HG03469 (cell line): ENCODE results near the gene ROBO1.

Experiments used
- ATAC-seq: cut with Tn5 transposase; IDR thresholded peaks from one replicate; pipeline ENCODE4 v1.9.1; 2021; ENCODE audit warnings: mild to moderate bottlenecking, moderate library complexity, moderate number of reproducible peaks; ENCODE audit not compliant: unreplicated experiment

The ROBO1 gene

DNA sequence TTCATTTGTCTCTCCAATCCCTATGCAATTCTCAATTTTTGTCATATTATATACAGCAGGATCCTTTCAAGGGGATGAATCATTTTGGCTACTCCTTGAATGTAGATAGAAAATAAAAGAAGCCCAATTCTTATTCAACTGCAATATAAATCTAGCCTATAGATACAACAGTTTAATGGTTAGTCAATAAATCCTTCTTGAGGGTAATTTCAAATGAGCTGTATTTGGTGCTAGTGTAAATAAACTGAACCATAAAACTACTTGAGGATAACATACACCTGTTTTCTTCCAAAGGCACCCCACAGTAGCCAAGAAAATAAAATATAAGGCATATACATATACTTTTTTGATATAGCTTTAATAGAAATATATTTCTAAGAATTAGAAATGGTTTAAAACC lies 830.3 kb downstream of the ROBO1 start:
- no peak for ATAC-seq

DNA sequence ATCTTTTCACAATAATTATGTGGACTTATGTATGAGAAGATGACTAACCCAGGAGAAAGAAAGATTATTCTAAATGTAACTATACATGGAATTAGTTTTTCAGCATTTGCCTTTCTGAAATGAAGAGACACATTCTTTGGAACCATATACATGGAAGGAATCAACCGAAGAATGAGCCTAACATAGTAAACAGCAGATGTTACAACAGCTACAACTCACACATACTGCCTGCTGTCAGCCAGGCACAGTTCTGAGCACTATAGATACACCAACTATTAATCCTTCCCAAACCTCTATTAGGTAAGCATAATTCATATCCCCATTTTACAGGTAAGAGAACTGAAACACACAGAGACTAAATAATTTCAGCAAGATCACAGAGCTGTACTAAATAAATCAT lies 840.0 kb downstream of the ROBO1 start:
- no peak for ATAC-seq

DNA sequence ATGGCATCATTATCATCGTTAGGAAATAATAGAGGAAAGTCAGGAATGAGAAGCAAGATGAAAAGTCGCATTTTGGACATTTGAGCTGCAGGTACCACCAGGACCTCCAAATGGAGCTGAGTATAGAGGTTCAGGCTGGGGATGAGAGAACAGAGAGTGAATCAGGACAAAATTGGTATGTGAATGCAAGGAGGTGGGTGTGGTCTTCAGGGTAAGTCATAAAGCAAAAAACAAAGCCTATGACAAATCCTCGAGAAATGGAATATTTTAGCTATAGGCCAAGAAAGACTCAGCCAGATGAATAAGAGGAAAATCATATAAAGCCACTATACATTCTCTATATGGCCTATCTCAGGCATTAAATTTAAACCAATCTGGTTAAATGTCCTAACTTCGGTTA lies 841.3 kb downstream of the ROBO1 start:
- ATAC-seq: no peak

DNA sequence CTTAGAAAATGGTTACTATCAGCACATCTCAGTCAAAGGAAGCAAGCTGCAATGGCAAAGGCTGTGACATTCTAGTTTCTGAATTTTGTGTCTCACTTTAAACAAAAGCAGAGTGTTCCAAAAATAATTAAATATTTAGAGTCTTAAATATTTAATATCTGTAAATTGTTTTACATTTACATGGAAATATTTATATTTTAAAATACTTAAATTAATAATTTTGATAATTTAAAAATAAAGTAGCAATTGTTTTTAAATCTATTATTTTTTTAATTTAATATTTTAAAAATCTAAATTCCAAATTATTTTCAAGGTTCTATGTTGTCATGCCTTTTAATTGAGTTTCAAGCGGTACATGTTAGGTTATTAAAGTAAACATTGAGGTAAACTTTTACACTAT lies 843.1 kb downstream of the ROBO1 start:
- ATAC-seq: no peak

DNA sequence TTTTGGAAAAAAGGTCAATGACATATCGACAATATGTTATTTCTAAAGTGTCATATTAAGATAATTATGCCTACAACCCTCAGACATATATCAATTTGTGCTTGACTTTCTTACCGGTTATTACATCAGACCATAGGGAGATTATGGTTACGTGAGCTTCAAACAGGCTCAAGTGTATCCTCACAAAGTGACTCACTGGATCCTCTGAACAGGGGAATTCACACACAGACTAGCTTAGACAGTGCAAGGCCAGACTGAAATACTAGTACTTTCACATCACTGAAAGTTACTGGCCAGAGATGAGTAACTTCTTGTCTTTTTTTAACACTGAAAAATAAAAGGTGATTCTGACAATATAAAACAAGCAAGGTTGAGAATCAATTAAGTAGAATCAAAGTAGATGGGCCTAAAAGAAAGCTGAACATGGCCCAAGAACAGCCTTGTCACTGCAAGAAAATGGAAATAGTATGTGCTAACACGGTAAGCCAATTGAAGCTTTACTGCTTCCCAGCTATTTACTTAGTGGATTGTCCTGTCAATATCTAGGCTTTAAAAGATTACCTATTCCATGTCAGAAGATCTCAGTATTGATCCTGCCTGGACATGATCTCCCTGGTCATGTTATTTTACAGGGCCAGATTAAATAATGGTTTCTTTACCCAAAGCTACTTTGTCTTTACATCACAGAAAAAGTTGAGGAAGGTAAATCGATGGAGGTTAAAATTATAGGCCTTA lies 848.6 kb downstream of the ROBO1 start:
- no peak for ATAC-seq

GRCh38 chr3:78918361-78919020 lies 849.3 kb downstream of the ROBO1 start:
- no peak for ATAC-seq

GRCh38 chr3:78917536-78917935 lies 850.3 kb downstream of the ROBO1 start:
- no peak for ATAC-seq

DNA sequence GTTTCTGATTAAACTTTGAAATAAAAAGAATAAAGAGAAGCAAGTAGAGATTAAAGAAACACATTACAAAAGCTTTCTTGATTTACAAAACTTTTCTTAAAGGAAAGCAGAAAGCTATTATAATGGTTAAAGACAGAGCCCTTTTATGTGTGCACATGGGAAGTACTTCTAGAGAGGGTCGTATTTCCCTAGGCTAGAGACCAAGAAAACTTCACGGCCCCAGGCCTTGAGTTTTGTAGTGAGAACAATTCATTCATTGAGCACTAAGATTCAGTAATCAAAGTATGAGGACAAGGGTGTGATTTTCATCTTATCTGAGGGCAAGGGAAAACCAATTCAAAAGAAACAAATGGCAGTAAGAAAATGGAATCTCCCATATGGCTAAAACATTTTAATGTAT lies 854.1 kb downstream of the ROBO1 start:
- ATAC-seq: no peak

DNA sequence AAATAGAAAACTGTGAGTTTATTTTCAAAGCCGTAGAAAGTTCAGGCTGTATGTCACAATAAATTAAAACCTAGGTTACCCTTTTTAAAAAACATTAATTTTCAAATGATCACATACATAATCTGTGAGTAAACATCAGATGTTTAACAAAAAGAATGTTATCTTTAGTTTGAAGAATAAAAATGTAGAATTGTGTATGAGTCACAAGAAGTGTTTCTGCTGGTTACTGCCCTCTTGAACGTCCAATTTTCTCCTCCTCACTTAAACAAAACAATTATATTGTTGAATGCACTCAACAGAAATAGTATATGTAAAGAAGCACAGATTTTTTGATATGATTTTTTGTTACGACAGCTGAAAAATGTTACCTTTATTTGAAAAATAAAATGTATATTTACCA lies 855.1 kb downstream of the ROBO1 start:
- no peak for ATAC-seq

- no peak for ATAC-seq
Observed at GRCh38 chr3:78912259-78912658, 855.5 kb downstream of the ROBO1 start.

DNA sequence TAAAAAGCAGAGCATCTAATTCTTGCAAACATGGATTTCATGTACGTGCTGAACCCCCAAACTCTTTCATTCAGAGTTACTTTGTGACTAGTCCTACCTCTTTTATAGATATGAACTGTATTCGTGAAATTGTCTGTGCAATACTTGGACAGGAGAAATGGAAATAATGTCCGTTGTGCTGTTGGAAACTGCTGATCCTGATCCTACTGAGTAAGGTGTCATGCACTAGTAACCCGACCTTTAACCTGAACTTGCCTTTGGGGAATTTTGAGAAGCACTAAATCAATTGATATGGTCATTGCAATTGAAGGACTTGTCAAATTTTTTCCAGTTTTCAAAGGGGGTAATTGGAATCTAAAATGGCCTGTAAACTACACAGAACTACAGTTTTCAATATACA lies 856.4 kb downstream of the ROBO1 start:
- ATAC-seq: no peak

GRCh38 chr3:78908236-78908635 lies 859.6 kb downstream of the ROBO1 start:
- ATAC-seq: no peak

- no peak for ATAC-seq
Observed at GRCh38 chr3:78907367-78907766, 860.4 kb downstream of the ROBO1 start.

GRCh38 chr3:78906930-78907329 lies 860.9 kb downstream of the ROBO1 start:
- ATAC-seq: no peak

DNA sequence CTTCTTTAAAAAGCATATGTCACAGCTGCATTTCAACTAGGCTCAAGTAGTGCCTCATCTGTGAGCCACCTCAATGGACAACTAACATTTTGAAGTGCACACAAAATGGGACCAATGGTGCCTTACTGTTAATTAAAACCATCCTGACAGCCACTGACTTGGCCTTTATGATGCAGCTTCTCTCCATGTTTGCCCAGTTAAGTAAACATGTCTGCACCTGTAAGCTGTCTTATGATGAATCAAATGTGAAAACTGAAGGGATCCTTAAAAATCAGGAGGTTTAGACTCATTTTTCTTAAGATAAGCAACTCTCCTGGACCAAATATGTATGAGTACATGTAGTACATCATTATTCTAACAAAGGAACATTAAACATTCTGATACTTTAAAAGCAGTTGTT lies 861.6 kb downstream of the ROBO1 start:
- no peak for ATAC-seq

DNA sequence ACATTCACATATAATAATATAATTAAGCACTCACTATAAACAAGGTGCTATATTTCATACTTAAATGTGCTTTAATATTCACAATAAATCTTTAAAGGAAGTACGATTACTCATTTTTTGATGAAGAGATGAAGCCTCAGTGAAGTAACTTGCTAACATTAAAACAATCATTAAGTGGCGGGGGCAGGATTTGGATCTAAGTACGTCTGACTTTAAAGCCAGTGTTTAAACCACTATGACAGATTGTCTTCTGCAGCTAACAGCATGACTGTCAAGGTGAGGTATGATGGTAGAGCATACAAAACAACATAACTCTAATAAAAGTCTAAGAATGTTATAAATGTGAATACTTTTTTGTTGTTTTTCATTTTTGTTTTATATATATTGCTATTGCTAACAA lies 862.1 kb downstream of the ROBO1 start:
- ATAC-seq: no peak

DNA sequence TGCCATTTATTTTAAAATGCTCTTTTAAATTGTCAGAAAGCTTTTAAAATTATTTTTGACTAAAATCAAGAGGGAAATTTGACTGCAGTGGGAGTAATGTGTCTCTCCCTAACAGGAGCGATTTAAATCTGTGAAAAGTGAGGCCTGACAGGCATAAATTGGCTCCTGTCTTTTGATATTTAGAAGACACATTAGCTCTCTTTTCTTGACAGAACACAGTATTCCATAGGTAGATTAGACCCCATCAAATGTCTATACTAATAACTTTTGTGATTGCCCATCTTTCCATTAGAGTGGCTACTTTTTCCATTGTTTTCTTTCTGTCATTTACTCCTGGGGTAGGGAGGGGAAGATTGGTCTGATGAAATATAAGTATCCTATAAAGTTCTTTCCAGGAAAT lies 866.3 kb downstream of the ROBO1 start:
- ATAC-seq: no peak

DNA sequence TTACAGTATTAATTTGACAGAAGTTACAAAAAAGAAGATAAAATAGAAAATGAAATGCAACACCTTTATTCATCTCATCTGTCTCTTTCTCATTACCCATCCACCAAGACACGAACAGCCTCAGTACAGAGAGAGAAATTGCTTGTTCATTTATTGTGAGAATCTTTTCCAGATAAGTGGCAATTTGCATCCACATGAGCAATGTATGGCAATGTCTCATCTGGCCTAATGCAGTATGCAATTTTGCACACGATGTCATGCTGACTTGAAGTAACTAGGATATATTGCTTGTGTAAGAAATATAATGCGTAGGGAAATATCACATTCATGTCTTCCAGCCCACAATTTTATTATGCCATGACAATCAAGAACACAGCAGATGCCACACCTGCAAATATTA lies 866.9 kb downstream of the ROBO1 start:
- ATAC-seq: no peak

GRCh38 chr3:78900426-78900825 lies 867.4 kb downstream of the ROBO1 start:
- ATAC-seq: no peak

DNA sequence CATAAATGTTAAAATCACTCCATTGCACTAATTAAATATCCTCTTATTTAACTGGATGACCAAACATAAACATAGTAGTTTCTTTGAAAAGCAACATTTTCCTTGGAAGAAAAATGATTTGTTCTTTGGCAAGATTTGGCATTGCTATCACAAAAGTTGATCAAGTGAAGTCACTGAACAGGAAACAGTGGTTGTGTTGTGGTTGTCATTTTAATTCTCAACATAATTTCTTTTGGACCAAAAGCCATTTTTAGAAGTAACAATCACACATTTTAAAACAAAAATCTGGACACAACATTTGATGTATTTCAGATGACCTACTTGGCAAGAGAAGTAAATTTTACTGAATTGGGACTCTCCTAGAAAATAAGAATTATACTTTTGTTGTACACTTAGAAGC lies 872.3 kb downstream of the ROBO1 start:
- no peak for ATAC-seq

- no peak for ATAC-seq
Observed at GRCh38 chr3:78894787-78895186, 873.0 kb downstream of the ROBO1 start.

DNA sequence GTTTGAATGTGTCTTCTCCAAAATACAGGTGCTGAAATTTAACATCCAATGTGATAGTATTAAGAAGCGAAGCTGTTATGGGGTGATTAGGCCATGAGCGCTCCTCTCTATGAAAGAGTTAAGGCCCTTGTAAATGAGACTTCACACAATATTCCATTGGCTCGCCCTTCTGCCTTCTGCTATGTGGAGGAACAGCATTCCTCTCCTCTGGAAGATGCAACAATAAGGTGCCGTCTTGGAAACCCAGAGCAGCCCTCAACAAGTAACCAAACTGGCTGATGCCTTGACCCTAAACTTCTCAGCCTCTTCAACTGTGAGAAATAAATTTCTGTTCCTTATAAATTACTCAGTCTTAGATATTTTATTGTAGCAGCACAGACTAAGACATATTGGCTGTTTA lies 874.6 kb downstream of the ROBO1 start:
- ATAC-seq: no peak

GRCh38 chr3:78889348-78889747 lies 878.5 kb downstream of the ROBO1 start:
- no peak for ATAC-seq
